Ascending aorta (tissue), 2 donors: ENCODE data around the gene CCDC138. TPM values are rescaled to one million over a fixed set of nuclear protein-coding genes. Genes with fewer than 3 reads are reported as not detected.

ENCODE experiments used
- DNase-seq, 2 donors: peaks; one replicate each; pipeline ENCODE4 v3.0.0-alpha.2; 2019; ENCODE audit warnings: low spot score in 2 of 2
- H3K27ac ChIP-seq, 2 donors: fragments of 200-600 bp; sonication (generic); one replicate each; pipeline ENCODE4 v1.5.1; 2016 to 2017; ENCODE audit warnings: mild to moderate bottlenecking in 1 of 2
- H3K27me3 ChIP-seq: fragments of 200-600 bp; sonication (generic); one replicate; pipeline ENCODE4 v1.5.1; 2017
- H3K36me3 ChIP-seq, 2 donors: fragments of 200-600 bp; sonication (generic); one replicate each; pipeline ENCODE4 v1.5.1; 2016
- H3K4me1 ChIP-seq, 2 donors: fragments of 200-600 bp; sonication (generic); one replicate each; pipeline ENCODE4 v1.5.1; 2016 to 2017; ENCODE audit warnings: mild to moderate bottlenecking in 1 of 2
- H3K4me3 ChIP-seq, 2 donors: fragments of 200-600 bp; sonication (generic); one replicate each; pipeline ENCODE4 v1.5.1; 2016 to 2017; ENCODE audit warnings: mild to moderate bottlenecking in 1 of 2
- H3K9me3 ChIP-seq, 2 donors: fragments of 200-600 bp; sonication (generic); one replicate each; pipeline ENCODE4 v1.5.1; 2016
- CTCF ChIP-seq, 3 experiments: fragments of 200-600 bp in 2 of 3; fragments of 450-650 bp in 1 of 3; sonication (generic) in 2 of 3; IDR thresholded peaks; one replicate each; pipeline ENCODE4 v1.5.1; 2016 to 2019; ENCODE audit warnings: antibody characterized with exemption in 3 of 3, mild to moderate bottlenecking in 1 of 3, moderate library complexity in 1 of 3
- intact Hi-C: fragments of 100-400 bp; cut with DNase I; formaldehyde crosslinking; loops from one replicate; pipeline ENCODE4 v1.15.1; 2023
- total RNA-seq: library from RNA; depleted of rRNA; stranded (reverse); fragments of >200 nt; gene quantifications from one replicate; pipeline ENCODE4 v1.1.0, GENCODE V29; 2016

CCDC138 gene
- total RNA-seq, 1 donor from 2014 or later, result 0.75 TPM

- Histone ChIP-seq H3K9me3 (peaks cover 0 to 9% of the 10 kb centered on the region in 2 donors), H3K4me3 (no peak overlapping the region), H3K4me1 (no peaks in the 10 kb centered on the region), H3K36me3 (no peaks in the 10 kb centered on the region), H3K27ac (no peak overlapping the region), H3K27me3 (no peaks in the 10 kb centered on the region)
- no peak for TF ChIP-seq CTCF (IDR thresholded peaks at IDR 0.05)
- DNase-seq, result no peak
- intact Hi-C loops, result no loop called here
Measured at GRCh38 chr2:108833219-108833618, 46.6 kb downstream of the CCDC138 start.

GRCh38 chr2:108834620-108835019 is 48.0 kb downstream of the CCDC138 start:
- intact Hi-C loops, result no loop called here
- DNase-seq, result no peak
- Histone ChIP-seq H3K4me1 (no peaks in the 10 kb centered on the region), H3K27ac (no peak overlapping the region), H3K4me3 (no peak overlapping the region), H3K27me3 (no peaks in the 10 kb centered on the region), H3K9me3 (peaks cover 0 to 11% of the 10 kb centered on the region in 2 donors), H3K36me3 (no peaks in the 10 kb centered on the region)
- no peak for TF ChIP-seq CTCF (IDR thresholded peaks at IDR 0.05)

- no peaks in the 10 kb centered on the region for H3K27me3 ChIP-seq
- H3K36me3 ChIP-seq, result no peaks in the 10 kb centered on the region
- H3K27ac ChIP-seq, result no peak overlapping the region
- peaks cover 0 to 16% of the 10 kb centered on the region in 2 donors for H3K9me3 ChIP-seq
- intact Hi-C loops, result no loop called here
- H3K4me1 ChIP-seq, result no peaks in the 10 kb centered on the region
- DNase-seq, result no peak
- TF ChIP-seq CTCF (IDR thresholded peaks at IDR 0.05), result no peak
- no peak overlapping the region for H3K4me3 ChIP-seq
Measured at GRCh38 chr2:108835040-108835439, 48.5 kb downstream of the CCDC138 start.

- DNase-seq, result no peak
- TF ChIP-seq CTCF (IDR thresholded peaks at IDR 0.05), result no peak
- Histone ChIP-seq H3K9me3 (peaks cover 0 to 31% of the 10 kb centered on the region in 2 donors), H3K27me3 (no peaks in the 10 kb centered on the region), H3K36me3 (no peaks in the 10 kb centered on the region), H3K27ac (no peak overlapping the region), H3K4me3 (no peak overlapping the region), H3K4me1 (no peaks in the 10 kb centered on the region)
- intact Hi-C loops, result no loop called here
Measured at GRCh38 chr2:108837198-108837597, 50.6 kb downstream of the CCDC138 start.

- peaks cover 0 to 31% of the 10 kb centered on the region in 2 donors for H3K9me3 ChIP-seq
- H3K27ac ChIP-seq, result no peak overlapping the region
- no peaks in the 10 kb centered on the region for H3K27me3 ChIP-seq
- no peak for TF ChIP-seq CTCF (IDR thresholded peaks at IDR 0.05)
- no peak for DNase-seq
- H3K4me3 ChIP-seq, result no peak overlapping the region
- no peaks in the 10 kb centered on the region for H3K36me3 ChIP-seq
- no peaks in the 10 kb centered on the region for H3K4me1 ChIP-seq
- intact Hi-C loops, result no loop called here
Measured at GRCh38 chr2:108841506-108841905, 54.9 kb downstream of the CCDC138 start.

- TF ChIP-seq CTCF (IDR thresholded peaks at IDR 0.05), result no peak
Measured at GRCh38 chr2:108845923-108846322, 59.4 kb downstream of the CCDC138 start.

More at GRCh38 chr2:108845923-108846322, 59.4 kb downstream of the CCDC138 start:
- H3K4me1 ChIP-seq, result no peaks in the 10 kb centered on the region
- no peaks in the 10 kb centered on the region for H3K36me3 ChIP-seq
- no peak for DNase-seq
- no peaks in the 10 kb centered on the region for H3K27me3 ChIP-seq
- H3K9me3 ChIP-seq, result peaks cover 0 to 7% of the 10 kb centered on the region in 2 donors
- H3K27ac ChIP-seq, result no peak overlapping the region
- no peak overlapping the region for H3K4me3 ChIP-seq
- intact Hi-C loops, result no loop called here
